Mucosa of descending colon (tissue), 3 donors: ENCODE measurements around the gene ACBD3. TPM values are rescaled to one million over a fixed set of nuclear protein-coding genes. Genes with fewer than 3 reads are reported as not detected.

ENCODE experiments used
- ATAC-seq: fragments of 200-7000 bp; cut with Tn5 transposase; one replicate; pipeline ENCODE4 v1.9.1; 2020; ENCODE audit warnings: mild to moderate bottlenecking, moderate library complexity
- DNase-seq, 3 donors: peaks; one replicate each; pipeline ENCODE4 v3.0.0-alpha.2; 2020
- H3K36me3 ChIP-seq: fragments of 200-600 bp; one replicate; pipeline ENCODE4 v1.8.0; 2021; ENCODE audit warnings: low read depth, mild to moderate bottlenecking
- H3K4me1 ChIP-seq: fragments of 200-600 bp; one replicate; pipeline ENCODE4 v1.8.0; 2021; ENCODE audit warnings: low read depth, mild to moderate bottlenecking
- H3K4me3 ChIP-seq: fragments of 200-600 bp; one replicate; pipeline ENCODE4 v1.8.0; 2021; ENCODE audit warnings: mild to moderate bottlenecking
- H3K9me3 ChIP-seq: fragments of 200-600 bp; one replicate; pipeline ENCODE4 v1.8.0; 2021; ENCODE audit warnings: mild to moderate bottlenecking
- CTCF ChIP-seq: fragments of 200-600 bp; IDR thresholded peaks from one replicate; pipeline ENCODE4 v1.8.0; 2022; ENCODE audit warnings: antibody characterized with exemption, mild to moderate bottlenecking
- intact Hi-C, 2 donors: fragments of 100-400 bp; cut with DNase I in 1 of 2; cut with micrococcal nuclease in 1 of 2; formaldehyde crosslinking; loops; one replicate each; pipeline versions ENCODE4 v1.11.0 to v1.11.1; 2022; cut with DNase I, micrococcal nuclease
- total RNA-seq, 3 donors: library from RNA; stranded (reverse); fragmentation: NEBNext Ultra II Directional in 2 of 3; extraction: Animal tissue kit (Norgen Biotek cat#: 25700) in 2 of 3; gene quantifications; one replicate each; pipeline versions ENCODE4 v1.2.1 to v1.2.4, GENCODE V29; 2021 to 2023
- donor health status: DM: no; HTN: no; CAD: no; lungs with moderate emphysema.
- donor health status: DM: no; HTN: no; CAD: no.
- donor health status: DM: no; HTN: yes; CAD: no.

The ACBD3 gene
- total RNA-seq, 3 donors from 2014 or later = 36.6 to 49.9 (median 48.0) TPM

DNA sequence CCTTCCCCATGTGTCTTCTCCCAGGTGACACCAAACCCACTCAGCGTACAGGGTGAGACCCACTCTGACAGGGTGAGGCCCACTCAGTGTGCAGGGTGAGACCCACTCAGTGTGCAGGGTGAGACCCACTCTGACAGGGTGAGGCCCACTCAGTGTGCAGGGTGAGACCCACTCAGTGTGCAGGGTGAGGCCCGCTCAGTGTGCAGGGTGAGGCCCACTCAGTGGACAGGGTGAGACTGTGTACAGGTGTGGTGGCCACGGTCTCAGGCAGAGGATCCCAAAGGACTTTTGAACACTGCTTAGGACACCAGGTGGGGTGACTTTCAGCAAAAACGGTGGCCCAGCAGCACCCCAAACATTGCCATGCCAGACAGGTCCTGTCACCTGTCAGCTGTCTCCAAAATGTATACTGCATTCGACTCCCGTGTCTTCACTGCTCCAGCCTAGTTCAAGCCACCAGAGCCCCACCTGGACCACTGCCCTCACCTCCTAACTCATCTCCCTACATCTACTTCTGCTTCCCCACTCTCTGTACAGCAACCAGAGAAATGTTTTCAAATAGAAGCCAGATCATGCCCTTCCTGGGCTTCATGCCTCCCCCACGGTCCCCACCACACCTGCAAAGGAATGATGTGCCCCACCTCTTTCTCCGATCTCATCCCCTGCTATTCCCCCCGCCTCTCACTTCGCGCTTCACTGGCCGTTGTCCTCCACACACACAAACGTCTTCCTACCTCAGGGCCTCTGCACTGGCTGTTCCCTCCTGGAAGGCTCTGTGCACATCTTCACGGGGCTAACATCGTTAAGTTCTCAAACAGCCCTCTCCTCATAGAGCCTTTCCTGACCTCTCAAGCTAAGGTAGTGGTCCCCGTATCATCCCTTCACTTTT is 52.1 kb downstream of the ACBD3 start:
- intact Hi-C loops = no loop called here

DNA sequence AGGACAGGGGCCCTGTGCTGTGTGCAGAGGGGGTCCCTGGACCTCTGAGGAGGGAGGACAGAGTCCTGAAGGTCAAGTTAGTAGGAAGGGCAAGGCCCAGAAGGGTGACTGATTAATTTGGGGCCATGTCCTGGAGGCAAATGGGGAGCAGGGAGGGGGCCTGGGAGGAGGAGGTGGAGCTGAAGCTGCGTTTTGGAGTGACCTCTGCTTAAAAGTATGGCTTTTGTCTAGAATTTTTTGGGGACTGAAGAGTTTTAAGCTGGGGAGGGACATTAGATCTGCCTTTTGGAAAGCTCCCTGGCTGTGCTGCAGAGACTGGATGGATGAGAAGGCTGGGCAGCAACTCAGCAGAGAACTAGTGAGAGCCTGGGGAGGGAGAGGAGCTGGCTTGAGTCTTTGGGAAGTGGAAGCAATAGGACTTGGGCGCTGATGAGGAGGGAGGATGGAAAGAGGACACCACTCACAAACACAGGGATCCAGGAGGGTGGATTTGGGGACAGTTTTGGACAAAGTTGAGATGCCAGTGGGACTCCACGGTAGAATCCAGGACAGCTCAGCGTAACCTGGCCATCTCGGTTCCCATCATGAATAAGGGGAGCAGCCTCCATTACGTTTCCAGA is 52.9 kb downstream of the ACBD3 start:
- DNase-seq = no peak
- intact Hi-C loops = no loop called here
- peaks cover 42% of the 10 kb centered on the region for H3K4me1 ChIP-seq
- no peaks in the 10 kb centered on the region for H3K9me3 ChIP-seq
- no peaks in the 10 kb centered on the region for H3K36me3 ChIP-seq
- ATAC-seq = no peak
- no peak for TF ChIP-seq CTCF
- H3K4me3 ChIP-seq = no peak overlapping the region

More for the DNA sequence above, 52.1 kb downstream of the ACBD3 start:
- no peak for TF ChIP-seq CTCF
- ATAC-seq = peak; percentile 12
- Histone ChIP-seq H3K4me1 (peaks cover 40% of the 10 kb centered on the region), H3K36me3 (no peaks in the 10 kb centered on the region), H3K9me3 (no peaks in the 10 kb centered on the region), H3K4me3 (no peak overlapping the region)
- no peak for DNase-seq

DNA sequence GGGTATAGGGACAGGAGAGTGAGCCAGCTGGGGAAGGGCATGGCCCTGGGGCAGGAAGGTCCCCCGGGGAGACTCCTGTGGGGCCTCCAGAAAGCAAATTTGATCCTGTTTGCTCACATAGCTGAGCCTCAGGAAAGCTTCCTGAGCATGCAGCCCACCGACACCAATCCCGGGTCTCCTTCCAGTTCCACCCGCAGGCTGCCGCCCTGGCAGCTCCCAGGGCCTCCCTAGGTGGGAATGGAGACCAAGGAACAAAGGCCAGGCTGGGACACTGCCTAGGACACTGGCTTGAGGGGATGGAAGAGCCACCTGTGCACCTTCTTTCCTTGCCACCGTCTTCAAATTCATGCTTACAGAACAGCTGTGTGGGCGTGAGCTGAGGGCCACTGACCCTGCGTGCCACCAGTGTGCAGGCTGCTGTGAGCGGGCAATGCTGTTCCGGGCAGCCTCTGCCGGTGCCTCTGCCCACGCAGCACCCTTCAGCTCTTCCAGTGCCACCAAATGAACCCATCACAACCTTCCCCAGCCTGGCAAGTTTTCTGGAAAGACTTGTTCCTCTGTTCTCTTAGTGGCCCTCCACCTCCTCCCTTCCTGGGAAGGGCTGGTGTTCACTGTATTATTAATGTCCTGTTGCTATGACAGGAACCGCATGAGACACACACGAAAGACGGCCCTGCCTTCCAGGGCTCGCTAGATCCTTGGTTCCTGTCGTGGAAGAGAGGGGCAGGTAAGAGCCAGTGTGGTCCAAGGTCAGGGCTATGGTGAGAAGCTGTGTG is 53.6 kb downstream of the ACBD3 start:
- Histone ChIP-seq H3K4me1 (peaks cover 49% of the 10 kb centered on the region), H3K36me3 (no peaks in the 10 kb centered on the region), H3K4me3 (no peak overlapping the region), H3K9me3 (no peaks in the 10 kb centered on the region)
- DNase-seq = peak; percentile 51 to 61 (median 57)
- intact Hi-C loops = no loop called here
- ATAC-seq = peak; percentile 60
- no peak for TF ChIP-seq CTCF

DNA sequence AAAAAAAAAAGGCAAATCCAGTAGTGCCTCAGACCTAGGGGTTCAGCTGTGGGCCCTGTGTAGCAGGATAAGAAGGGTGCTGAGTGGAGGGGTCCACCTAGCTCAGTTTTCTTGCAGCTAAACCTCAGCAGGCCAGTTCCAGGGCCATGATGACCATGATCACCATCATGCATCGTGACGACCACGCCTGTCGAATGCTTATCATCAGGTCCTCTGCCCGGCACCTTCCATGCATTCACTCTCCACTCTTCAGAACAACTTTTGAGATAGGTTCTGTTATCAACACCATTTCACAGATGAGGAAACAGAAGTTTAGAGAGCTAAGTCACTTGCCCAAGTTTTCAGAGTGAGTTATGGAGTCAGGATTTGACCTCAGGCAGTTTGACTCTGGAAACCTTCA is 54.9 kb downstream of the ACBD3 start:
- Histone ChIP-seq H3K36me3 (no peaks in the 10 kb centered on the region), H3K4me3 (no peak overlapping the region), H3K4me1 (peaks cover 59% of the 10 kb centered on the region), H3K9me3 (no peaks in the 10 kb centered on the region)
- TF ChIP-seq CTCF = no peak
- no peak for ATAC-seq
- intact Hi-C loops = no loop called here
- DNase-seq = no peak

DNA sequence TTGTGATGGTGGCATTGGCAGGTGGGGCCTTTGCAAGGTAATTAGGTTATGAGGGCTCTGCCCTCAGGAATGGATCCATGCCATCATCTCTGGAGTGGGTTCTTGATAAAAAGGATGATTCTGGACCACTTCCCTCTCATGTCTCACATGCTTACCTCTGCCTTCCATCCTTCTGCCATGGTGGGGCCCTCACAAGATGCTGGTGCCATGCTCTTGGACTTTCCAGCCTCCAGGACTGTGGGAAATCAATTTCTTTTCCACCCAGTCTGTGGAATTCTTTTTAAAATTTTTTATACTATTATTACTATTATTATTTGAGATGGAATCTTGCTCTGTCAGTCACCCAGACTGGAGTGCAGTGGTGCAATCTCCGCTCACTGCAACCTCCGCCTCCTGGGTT is 57.3 kb downstream of the ACBD3 start:
- Histone ChIP-seq H3K4me3 (no peak overlapping the region), H3K9me3 (no peaks in the 10 kb centered on the region), H3K36me3 (no peaks in the 10 kb centered on the region), H3K4me1 (peaks cover 49% of the 10 kb centered on the region)
- ATAC-seq = no peak
- no peak for DNase-seq
- no peak for TF ChIP-seq CTCF
- intact Hi-C loops = loop anchor here (5.0 to 10.0 kb wide), 2 partner anchors 64 to 68 kb away; partner anchors contain the start of gene H3-3A (in 1 of the 2)
